HEK293 (cell line): ENCODE data around the gene ABHD5.

ENCODE experiments used
- CTCF ChIA-PET: fragments of 350-600 bp; formaldehyde crosslinking; extraction: SDS; loops from one replicate; lab custom pipeline; 2021; ENCODE audit warnings: antibody characterized with exemption; lab: Yijun Ruan, JAX
- POLR2A ChIA-PET: fragments of 300-600 bp; formaldehyde crosslinking; extraction: SDS; loops from one replicate; lab custom pipeline; 2020; ENCODE audit warnings: antibody characterized with exemption, inconsistent platforms; lab: Yijun Ruan, JAX
- H3K27ac ChIP-seq: fragments of 200-500 bp; sonication (Bioruptor generic); 2 replicates; pipeline ENCODE4 v1.5.1; 2014; ENCODE audit warnings: low read depth, low read length, control low read depth, inconsistent platforms; ENCODE audit errors: extremely low read depth
- H3K36me3 ChIP-seq, 2 experiments: fragments of 200-500 bp in 1 of 2; sonication (Bioruptor generic) in 1 of 2; 1 replicate in 1 of 2; 2 replicates in 1 of 2; pipeline ENCODE4 v1.5.1; 2014 to 2017; ENCODE audit warnings: inconsistent platforms in 2 of 2, low read length in 2 of 2; ENCODE audit not compliant: control insufficient read depth in 2 of 2, insufficient read depth in 1 of 2
- H3K4me1 ChIP-seq: fragments of 200-500 bp; sonication (Bioruptor generic); 2 replicates; pipeline ENCODE4 v1.5.1; 2014; ENCODE audit warnings: mild to moderate bottlenecking, low read length, inconsistent platforms; ENCODE audit not compliant: control insufficient read depth, insufficient read depth
- H3K4me3 ChIP-seq: 2 replicates; pipeline ENCODE4 v1.5.1; 2011; ENCODE audit warnings: low read depth, mild to moderate bottlenecking, control low read depth, low read length, moderate library complexity
- H3K9me3 ChIP-seq: fragments of 200-500 bp; sonication (Bioruptor generic); 2 replicates; pipeline ENCODE4 v1.5.1; 2014; ENCODE audit warnings: low read depth, low read length, inconsistent platforms; ENCODE audit not compliant: control insufficient read depth, insufficient read depth
- FEZF1 ChIP-seq: fragments of 450-650 bp; formaldehyde crosslinking; IDR thresholded peaks from 2 replicates; pipeline ENCODE4 v1.5.1; 2016; ENCODE audit warnings: missing biosample characterization, missing genetic modification characterization
- GLIS2 ChIP-seq: fragments of 450-650 bp; formaldehyde crosslinking; IDR thresholded peaks from 2 replicates; pipeline ENCODE4 v1.5.1; 2016; ENCODE audit warnings: missing biosample characterization, missing genetic modification characterization
- KLF7 ChIP-seq: fragments of 450-650 bp; formaldehyde crosslinking; IDR thresholded peaks from 2 replicates; pipeline ENCODE4 v1.5.1; 2016; ENCODE audit warnings: missing biosample characterization, missing genetic modification characterization, borderline replicate concordance
- KLF8 ChIP-seq: fragments of 450-650 bp; formaldehyde crosslinking; IDR thresholded peaks from 2 replicates; pipeline ENCODE4 v1.5.1; 2016; ENCODE audit warnings: missing biosample characterization, missing genetic modification characterization
- MYNN ChIP-seq: fragments of 450-650 bp; formaldehyde crosslinking; IDR thresholded peaks from 2 replicates; pipeline ENCODE4 v1.5.1; 2016; ENCODE audit warnings: missing biosample characterization, missing genetic modification characterization, borderline replicate concordance
- RBAK ChIP-seq: fragments of 450-650 bp; formaldehyde crosslinking; IDR thresholded peaks from 2 replicates; pipeline ENCODE4 v1.5.1; 2016; ENCODE audit warnings: missing biosample characterization, missing genetic modification characterization
- ZNF2 ChIP-seq: fragments of 450-650 bp; formaldehyde crosslinking; IDR thresholded peaks from 2 replicates; pipeline ENCODE4 v1.5.1; 2016; ENCODE audit warnings: missing biosample characterization, missing genetic modification characterization
- ZNF202 ChIP-seq: fragments of 450-650 bp; formaldehyde crosslinking; IDR thresholded peaks from 2 replicates; pipeline ENCODE4 v1.5.1; 2016; ENCODE audit warnings: missing biosample characterization, missing genetic modification characterization, borderline replicate concordance
- ZNF302 ChIP-seq: fragments of 450-650 bp; formaldehyde crosslinking; IDR thresholded peaks from 2 replicates; pipeline ENCODE4 v1.5.1; 2016; ENCODE audit warnings: missing biosample characterization, missing genetic modification characterization, low read depth
- ZNF366 ChIP-seq: fragments of 450-650 bp; formaldehyde crosslinking; conservative IDR thresholded peaks from 2 replicates; pipeline ENCODE4 v1.5.1; 2016; ENCODE audit warnings: missing biosample characterization, missing genetic modification characterization
- ZNF394 ChIP-seq: fragments of 450-650 bp; formaldehyde crosslinking; IDR thresholded peaks from 2 replicates; pipeline ENCODE4 v1.5.1; 2016; ENCODE audit warnings: missing biosample characterization, missing genetic modification characterization, mild to moderate bottlenecking, moderate library complexity, borderline replicate concordance
- ZNF416 ChIP-seq: fragments of 450-650 bp; formaldehyde crosslinking; IDR thresholded peaks from 2 replicates; pipeline ENCODE4 v1.5.1; 2016; ENCODE audit warnings: missing biosample characterization, missing genetic modification characterization
- ZNF548 ChIP-seq: fragments of 450-650 bp; formaldehyde crosslinking; IDR thresholded peaks from 2 replicates; pipeline ENCODE4 v1.5.1; 2016; ENCODE audit warnings: missing biosample characterization, missing genetic modification characterization
- ZNF571 ChIP-seq: fragments of 450-650 bp; formaldehyde crosslinking; IDR thresholded peaks from 2 replicates; pipeline ENCODE4 v1.5.0; 2017; ENCODE audit warnings: missing biosample characterization, missing genetic modification characterization
- ZNF610 ChIP-seq: fragments of 450-650 bp; formaldehyde crosslinking; IDR thresholded peaks from 2 replicates; pipeline ENCODE4 v1.5.1; 2016; ENCODE audit warnings: missing biosample characterization, missing genetic modification characterization, borderline replicate concordance
- ZNF707 ChIP-seq: fragments of 450-650 bp; formaldehyde crosslinking; IDR thresholded peaks from 2 replicates; pipeline ENCODE4 v1.5.1; 2016; ENCODE audit warnings: missing biosample characterization, missing genetic modification characterization
- ZNF768 ChIP-seq: fragments of 450-650 bp; formaldehyde crosslinking; IDR thresholded peaks from 2 replicates; pipeline ENCODE4 v1.5.1; 2018; ENCODE audit warnings: missing biosample characterization, mild to moderate bottlenecking, missing genetic modification characterization
- ZNF792 ChIP-seq: fragments of 450-650 bp; formaldehyde crosslinking; IDR thresholded peaks from 2 replicates; pipeline ENCODE4 v1.5.1; 2016; ENCODE audit warnings: missing biosample characterization, missing genetic modification characterization
- TF ChIP-seq, protein P1 (sequence below): fragments of 450-650 bp; formaldehyde crosslinking; IDR thresholded peaks from 2 replicates; pipeline ENCODE4 v1.5.1; 2016; ENCODE audit warnings: missing biosample characterization, missing genetic modification characterization
- TF ChIP-seq, protein P2 (sequence below): fragments of 450-650 bp; formaldehyde crosslinking; IDR thresholded peaks from 2 replicates; pipeline ENCODE4 v1.5.1; 2016; ENCODE audit warnings: missing biosample characterization, missing genetic modification characterization
- TF ChIP-seq, protein P3 (sequence below): fragments of 450-650 bp; formaldehyde crosslinking; optimal IDR thresholded peaks from 2 replicates; pipeline ENCODE3; 2016; ENCODE audit warnings: missing biosample characterization, mild to moderate bottlenecking, missing genetic modification characterization
- TF ChIP-seq, protein P4 (sequence below): fragments of 450-650 bp; formaldehyde crosslinking; IDR thresholded peaks from 2 replicates; pipeline ENCODE4 v1.5.1; 2017; ENCODE audit warnings: missing biosample characterization, missing genetic modification characterization
- TF ChIP-seq, protein P5 (sequence below): fragments of 450-650 bp; formaldehyde crosslinking; IDR thresholded peaks from 2 replicates; pipeline ENCODE4 v1.5.1; 2017; ENCODE audit warnings: missing biosample characterization, missing genetic modification characterization

ABHD5 gene

DNA sequence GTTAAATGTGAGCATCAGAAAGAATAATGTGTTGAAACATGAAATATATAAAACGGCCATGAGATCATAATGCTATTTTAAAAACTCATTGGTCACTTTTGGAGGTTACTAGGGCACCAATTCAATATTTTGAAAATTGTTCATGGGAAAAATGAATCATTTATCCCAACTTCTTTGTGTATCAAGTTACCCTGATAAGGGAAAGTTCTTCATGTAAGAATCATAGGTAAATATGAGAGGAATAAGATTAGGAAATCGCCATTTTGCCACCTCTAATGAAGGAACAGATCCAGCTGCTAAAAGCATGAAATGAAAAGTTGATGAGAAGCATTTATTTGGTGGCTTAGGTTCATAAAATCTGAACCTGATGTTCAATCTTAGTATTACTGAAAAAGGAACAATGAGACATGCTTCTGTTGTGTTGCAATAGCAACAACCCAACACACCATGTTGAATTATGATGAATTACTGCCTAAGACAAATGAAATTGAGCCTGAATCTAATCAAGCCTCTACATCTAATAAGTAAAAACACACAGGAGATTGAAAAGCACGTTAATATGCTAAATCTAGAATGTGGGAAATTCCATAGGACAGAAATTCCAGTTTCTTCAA lies 32.5 kb downstream of the ABHD5 start (continued):
- TF ChIP-seq, protein P1, sequence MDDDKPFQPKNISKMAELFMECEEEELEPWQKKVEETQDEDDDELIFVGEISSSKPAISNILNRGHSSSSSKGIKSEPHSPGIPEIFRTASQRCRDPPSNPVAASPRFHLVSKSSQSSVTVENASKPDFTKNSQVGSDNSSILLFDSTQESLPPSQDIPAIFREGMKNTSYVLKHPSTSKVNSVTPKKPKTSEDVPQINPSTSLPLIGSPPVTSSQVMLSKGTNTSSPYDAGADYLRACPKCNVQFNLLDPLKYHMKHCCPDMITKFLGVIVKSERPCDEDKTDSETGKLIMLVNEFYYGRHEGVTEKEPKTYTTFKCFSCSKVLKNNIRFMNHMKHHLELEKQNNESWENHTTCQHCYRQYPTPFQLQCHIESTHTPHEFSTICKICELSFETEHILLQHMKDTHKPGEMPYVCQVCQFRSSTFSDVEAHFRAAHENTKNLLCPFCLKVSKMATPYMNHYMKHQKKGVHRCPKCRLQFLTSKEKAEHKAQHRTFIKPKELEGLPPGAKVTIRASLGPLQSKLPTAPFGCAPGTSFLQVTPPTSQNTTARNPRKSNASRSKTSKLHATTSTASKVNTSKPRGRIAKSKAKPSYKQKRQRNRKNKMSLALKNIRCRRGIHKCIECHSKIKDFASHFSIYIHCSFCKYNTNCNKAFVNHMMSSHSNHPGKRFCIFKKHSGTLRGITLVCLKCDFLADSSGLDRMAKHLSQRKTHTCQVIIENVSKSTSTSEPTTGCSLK (tag by site-specific recombination): no peak
- TF ChIP-seq ZNF707 (tag by site-specific recombination): no peak
- TF ChIP-seq, protein P2, sequence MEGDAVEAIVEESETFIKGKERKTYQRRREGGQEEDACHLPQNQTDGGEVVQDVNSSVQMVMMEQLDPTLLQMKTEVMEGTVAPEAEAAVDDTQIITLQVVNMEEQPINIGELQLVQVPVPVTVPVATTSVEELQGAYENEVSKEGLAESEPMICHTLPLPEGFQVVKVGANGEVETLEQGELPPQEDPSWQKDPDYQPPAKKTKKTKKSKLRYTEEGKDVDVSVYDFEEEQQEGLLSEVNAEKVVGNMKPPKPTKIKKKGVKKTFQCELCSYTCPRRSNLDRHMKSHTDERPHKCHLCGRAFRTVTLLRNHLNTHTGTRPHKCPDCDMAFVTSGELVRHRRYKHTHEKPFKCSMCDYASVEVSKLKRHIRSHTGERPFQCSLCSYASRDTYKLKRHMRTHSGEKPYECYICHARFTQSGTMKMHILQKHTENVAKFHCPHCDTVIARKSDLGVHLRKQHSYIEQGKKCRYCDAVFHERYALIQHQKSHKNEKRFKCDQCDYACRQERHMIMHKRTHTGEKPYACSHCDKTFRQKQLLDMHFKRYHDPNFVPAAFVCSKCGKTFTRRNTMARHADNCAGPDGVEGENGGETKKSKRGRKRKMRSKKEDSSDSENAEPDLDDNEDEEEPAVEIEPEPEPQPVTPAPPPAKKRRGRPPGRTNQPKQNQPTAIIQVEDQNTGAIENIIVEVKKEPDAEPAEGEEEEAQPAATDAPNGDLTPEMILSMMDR: no peak
- TF ChIP-seq KLF8: no peak
- no peak for TF ChIP-seq ZNF366 (tag by site-specific recombination)
- TF ChIP-seq ZNF548 (tag by site-specific recombination): no peak
- TF ChIP-seq ZNF2 (tag by site-specific recombination): no peak
- no peak for TF ChIP-seq GLIS2 (tag by site-specific recombination)
- TF ChIP-seq ZNF416 (tag by site-specific recombination): no peak

DNA sequence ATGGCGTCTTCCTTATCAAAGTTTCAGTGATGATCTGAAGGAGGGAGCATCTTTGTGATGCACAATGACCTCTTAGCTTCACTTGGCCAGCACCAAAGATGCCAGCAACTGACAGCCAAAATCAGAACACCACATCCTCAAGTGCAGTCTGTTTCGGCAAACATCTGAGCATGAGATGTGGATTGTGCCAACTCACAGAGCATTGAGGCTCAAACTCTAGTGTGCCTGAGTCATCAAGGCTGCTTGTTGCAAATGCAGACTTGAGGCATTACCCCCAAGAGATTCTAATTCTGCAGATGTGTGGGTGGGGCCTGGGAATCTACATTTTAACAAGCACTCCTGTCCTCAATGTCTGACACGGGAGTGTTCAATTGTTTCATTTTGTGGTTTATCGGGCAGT lies 35.8 kb downstream of the ABHD5 start:
- Histone ChIP-seq H3K36me3 (peaks cover 0 to 3% of the 10 kb centered on the region in 2 experiments; a peak in 1 of 3 replicates), H3K4me1 (no peaks in the 10 kb centered on the region), H3K9me3 (no peaks in the 10 kb centered on the region), H3K4me3 (no peak overlapping the region), H3K27ac (no peak overlapping the region)
- POLR2A ChIA-PET: no interaction called here
- TF ChIP-seq ZNF571 (tag by site-specific recombination): no peak
- TF ChIP-seq ZNF768 (tag by site-specific recombination): no peak
- TF ChIP-seq ZNF707 (tag by site-specific recombination): no peak
- TF ChIP-seq, protein P3, sequence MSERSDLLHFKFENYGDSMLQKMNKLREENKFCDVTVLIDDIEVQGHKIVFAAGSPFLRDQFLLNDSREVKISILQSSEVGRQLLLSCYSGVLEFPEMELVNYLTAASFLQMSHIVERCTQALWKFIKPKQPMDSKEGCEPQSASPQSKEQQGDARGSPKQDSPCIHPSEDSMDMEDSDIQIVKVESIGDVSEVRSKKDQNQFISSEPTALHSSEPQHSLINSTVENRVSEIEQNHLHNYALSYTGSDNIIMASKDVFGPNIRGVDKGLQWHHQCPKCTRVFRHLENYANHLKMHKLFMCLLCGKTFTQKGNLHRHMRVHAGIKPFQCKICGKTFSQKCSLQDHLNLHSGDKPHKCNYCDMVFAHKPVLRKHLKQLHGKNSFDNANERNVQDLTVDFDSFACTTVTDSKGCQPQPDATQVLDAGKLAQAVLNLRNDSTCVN: no peak
- TF ChIP-seq, protein P2: no peak
- no peak for TF ChIP-seq RBAK (tag by site-specific recombination)
- no peak for TF ChIP-seq MYNN (tag by site-specific recombination)
- TF ChIP-seq KLF7 (tag by site-specific recombination): no peak
- TF ChIP-seq ZNF202: no peak
- CTCF ChIA-PET: no interaction called here

DNA sequence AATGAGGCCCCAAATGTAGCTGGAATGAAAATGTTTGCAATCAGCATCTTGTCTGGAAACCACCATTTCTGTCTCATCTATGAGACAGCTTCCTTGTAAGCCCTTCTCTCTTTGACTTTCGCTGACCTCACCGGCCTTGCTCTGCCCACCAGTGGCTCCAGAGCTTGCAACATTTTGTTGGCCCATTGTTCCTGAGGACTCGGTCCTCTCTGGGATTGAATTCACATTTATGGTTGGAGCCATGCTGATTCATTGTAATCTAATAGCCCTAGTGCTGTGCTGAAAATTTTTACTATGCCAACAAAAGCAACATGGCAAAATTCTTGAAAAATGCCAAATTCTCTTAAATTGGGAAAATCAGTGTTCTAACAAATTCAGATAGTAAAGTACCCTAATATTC lies 37.2 kb downstream of the ABHD5 start:
- peaks cover 0 to 7% of the 10 kb centered on the region in 2 experiments; a peak in 1 of 3 replicates for H3K36me3 ChIP-seq
- H3K9me3 ChIP-seq: no peaks in the 10 kb centered on the region
- no peak overlapping the region for H3K4me3 ChIP-seq
- no peaks in the 10 kb centered on the region for H3K4me1 ChIP-seq
- ChIA-PET POLR2A (no interaction called here), CTCF (no interaction called here)
- H3K27ac ChIP-seq: no peak overlapping the region
- TF ChIP-seq FEZF1 (tag by site-specific recombination): no peak
- no peak for TF ChIP-seq ZNF394 (tag by site-specific recombination)
- TF ChIP-seq ZNF792: no peak
- TF ChIP-seq ZNF302: no peak
- no peak for TF ChIP-seq ZNF610 (tag by site-specific recombination)
- TF ChIP-seq, protein P4, sequence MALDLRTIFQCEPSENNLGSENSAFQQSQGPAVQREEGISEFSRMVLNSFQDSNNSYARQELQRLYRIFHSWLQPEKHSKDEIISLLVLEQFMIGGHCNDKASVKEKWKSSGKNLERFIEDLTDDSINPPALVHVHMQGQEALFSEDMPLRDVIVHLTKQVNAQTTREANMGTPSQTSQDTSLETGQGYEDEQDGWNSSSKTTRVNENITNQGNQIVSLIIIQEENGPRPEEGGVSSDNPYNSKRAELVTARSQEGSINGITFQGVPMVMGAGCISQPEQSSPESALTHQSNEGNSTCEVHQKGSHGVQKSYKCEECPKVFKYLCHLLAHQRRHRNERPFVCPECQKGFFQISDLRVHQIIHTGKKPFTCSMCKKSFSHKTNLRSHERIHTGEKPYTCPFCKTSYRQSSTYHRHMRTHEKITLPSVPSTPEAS: no peak
- TF ChIP-seq, protein P5, sequence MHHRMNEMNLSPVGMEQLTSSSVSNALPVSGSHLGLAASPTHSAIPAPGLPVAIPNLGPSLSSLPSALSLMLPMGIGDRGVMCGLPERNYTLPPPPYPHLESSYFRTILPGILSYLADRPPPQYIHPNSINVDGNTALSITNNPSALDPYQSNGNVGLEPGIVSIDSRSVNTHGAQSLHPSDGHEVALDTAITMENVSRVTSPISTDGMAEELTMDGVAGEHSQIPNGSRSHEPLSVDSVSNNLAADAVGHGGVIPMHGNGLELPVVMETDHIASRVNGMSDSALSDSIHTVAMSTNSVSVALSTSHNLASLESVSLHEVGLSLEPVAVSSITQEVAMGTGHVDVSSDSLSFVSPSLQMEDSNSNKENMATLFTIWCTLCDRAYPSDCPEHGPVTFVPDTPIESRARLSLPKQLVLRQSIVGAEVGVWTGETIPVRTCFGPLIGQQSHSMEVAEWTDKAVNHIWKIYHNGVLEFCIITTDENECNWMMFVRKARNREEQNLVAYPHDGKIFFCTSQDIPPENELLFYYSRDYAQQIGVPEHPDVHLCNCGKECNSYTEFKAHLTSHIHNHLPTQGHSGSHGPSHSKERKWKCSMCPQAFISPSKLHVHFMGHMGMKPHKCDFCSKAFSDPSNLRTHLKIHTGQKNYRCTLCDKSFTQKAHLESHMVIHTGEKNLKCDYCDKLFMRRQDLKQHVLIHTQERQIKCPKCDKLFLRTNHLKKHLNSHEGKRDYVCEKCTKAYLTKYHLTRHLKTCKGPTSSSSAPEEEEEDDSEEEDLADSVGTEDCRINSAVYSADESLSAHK: no peak
- TF ChIP-seq ZNF707 (tag by site-specific recombination): no peak
